Measurements from ENCODE around the gene SMYD3.

- no peak for TF ChIP-seq CTCF (conservative IDR thresholded peaks at IDR 0.05)
- TF ChIP-seq ZFX (IDR thresholded peaks at IDR 0.05): no peak
These were observed 573.5 kb downstream of the SMYD3 start for GRCh38 chr1:245933431-245934045.

Data from C4-2B (cell line).